GM18951 (cell line): Measurements from ENCODE around the gene SF3A2.

Experiments
- POLR2A ChIP-seq: IDR thresholded peaks from 4 replicates; pipeline ENCODE4 v1.6.1; 2011; ENCODE audit warnings: mild to moderate bottlenecking; ENCODE audit not compliant: insufficient read length, insufficient read depth; ENCODE audit errors: extremely low read depth
- in situ Hi-C: fragments of 300-500 bp; cut with MboI; formaldehyde crosslinking; loops from one replicate; pipeline ENCODE4 v1.12.0; 2022; ENCODE audit warnings: low sequenced_read_pairs, mixed read lengths, inconsistent platforms; ENCODE audit not compliant: unreplicated experiment

The SF3A2 gene

DNA sequence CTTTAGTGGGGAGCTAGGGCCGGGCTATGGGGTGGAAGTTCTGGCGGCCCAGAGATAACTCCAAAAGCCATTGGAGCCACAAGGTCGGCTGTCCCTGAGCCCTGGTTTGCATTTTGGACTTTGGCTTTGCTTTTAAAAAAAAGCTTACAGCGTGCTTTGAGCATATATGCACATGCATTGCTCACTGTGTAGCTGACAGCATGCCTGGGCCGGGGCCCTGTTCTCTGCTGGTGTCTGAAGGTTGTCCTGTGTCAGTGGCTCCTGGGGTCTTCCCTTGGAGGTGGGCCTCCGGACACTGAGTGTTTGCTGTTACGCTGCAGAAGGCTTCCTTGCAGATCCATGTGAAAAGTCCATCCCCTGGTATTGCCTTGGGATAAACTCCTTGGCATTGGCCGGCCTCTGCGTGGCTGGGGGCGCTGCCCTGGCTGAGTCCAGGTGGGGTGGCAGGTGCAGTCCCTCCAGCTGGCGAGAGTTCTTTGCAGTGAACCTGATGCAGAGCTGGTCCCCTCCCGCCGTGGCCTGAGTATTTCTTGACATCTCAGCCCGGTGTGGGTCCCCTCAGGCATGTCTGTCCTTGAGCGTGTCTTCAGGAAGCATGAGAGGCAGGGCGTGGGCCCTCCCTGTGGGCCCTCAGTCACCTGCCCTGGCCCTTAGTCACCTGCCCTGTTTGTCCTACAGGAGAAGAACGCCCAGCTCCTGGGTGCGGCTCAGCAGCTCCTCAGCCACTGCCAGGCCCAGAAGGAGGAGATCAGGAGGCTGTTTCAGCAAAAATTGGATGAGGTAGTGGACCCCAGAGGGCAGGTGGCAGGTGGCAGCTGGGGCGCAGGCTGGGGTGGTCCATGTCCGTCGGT lies 23.5 kb upstream of the SF3A2 start:
- in situ Hi-C loops = no loop called here
- no peak for TF ChIP-seq POLR2A

DNA sequence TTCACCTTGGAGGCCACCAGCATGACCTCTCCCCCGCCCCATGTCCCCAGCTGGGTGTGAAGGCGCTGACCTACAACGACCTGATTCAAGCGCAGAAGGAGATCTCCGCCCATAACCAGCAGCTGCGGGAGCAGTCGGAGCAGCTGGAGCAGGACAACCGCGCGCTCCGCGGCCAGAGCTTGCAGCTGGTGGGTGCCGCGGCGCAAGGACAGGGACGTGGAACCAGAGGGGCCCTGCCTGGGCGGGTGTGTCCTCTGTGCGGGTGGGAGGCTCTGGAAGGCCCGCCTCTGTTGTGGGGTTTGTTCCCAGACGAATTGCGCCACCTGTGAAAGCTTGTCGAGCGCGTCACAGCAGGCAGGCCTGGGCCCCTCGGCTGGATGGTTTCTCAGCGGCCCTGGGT lies 22.8 kb upstream of the SF3A2 start:
- in situ Hi-C loops = no loop called here
- no peak for TF ChIP-seq POLR2A

- in situ Hi-C loops = no loop called here
- TF ChIP-seq POLR2A = no peak
These were observed 22.4 kb upstream of the SF3A2 start for GRCh38 chr19:2214251-2214650.

- no peak for TF ChIP-seq POLR2A
- in situ Hi-C loops = no loop called here
These were observed 21.3 kb upstream of the SF3A2 start for GRCh38 chr19:2215281-2215751.

DNA sequence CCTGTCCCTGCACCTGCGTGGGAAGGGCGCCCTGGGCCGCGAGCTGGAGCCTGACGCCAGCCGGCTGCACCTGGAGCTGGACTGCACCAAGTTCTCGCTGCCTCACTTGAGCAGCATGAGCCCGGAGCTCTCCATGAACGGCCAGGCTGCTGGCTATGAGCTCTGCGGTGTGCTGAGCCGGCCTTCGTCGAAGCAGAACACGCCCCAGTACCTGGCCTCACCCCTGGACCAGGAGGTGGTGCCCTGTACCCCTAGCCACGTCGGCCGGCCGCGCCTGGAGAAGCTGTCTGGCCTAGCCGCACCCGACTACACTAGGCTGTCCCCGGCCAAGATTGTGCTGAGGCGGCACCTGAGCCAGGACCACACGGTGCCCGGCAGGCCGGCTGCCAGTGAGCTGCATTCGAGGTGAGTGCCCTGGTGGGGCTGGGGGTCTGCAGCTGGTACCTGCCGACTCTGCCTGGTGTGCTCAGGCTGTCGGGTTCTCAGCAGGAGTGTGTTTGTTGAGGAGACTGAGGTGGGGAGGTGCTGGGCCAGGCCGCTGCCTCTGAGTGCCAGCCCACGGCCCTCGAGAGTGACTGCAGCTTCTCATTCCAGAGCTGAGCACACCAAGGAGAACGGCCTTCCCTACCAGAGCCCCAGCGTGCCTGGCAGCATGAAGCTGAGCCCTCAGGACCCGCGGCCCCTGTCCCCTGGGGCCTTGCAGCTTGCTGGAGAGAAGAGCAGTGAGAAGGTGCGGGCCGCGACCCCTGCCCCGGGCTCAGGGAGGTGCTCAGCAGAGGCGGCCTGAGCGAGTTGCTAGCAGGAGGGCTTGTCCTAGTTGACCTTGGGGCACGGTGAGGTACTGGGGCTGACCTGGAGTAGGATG lies 20.0 kb upstream of the SF3A2 start:
- no peak for TF ChIP-seq POLR2A
- in situ Hi-C loops = no loop called here

- in situ Hi-C loops = no loop called here
- TF ChIP-seq POLR2A = no peak
These were observed 19.0 kb upstream of the SF3A2 start for GRCh38 chr19:2217591-2217990.

DNA sequence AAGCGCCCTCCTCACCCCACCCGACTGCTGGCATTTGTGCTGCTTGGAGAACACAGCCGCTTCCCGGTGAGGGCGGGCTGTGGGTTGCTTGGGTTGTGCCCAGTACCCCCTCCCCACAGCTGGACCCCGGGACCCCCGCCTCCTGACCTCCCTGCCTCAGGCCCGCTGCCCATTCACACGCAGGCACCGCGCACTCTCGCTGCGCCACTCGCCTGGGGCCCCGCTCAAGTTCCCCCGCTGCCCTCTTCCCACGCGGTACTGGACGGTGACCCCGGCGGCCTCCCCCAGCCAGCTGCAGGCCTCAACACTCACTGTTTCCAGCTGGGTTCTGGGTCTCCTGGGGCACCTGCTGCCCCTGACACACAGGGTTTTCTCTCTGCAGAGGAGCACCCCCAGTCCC lies 16.9 kb upstream of the SF3A2 start:
- no peak for TF ChIP-seq POLR2A
- in situ Hi-C loops = no loop called here

GRCh38 chr19:2221250-2221831 lies 15.3 kb upstream of the SF3A2 start:
- in situ Hi-C loops = no loop called here
- no peak for TF ChIP-seq POLR2A

- TF ChIP-seq POLR2A = no peak
- in situ Hi-C loops = no loop called here
These were observed 14.7 kb upstream of the SF3A2 start for GRCh38 chr19:2221918-2222317.

DNA sequence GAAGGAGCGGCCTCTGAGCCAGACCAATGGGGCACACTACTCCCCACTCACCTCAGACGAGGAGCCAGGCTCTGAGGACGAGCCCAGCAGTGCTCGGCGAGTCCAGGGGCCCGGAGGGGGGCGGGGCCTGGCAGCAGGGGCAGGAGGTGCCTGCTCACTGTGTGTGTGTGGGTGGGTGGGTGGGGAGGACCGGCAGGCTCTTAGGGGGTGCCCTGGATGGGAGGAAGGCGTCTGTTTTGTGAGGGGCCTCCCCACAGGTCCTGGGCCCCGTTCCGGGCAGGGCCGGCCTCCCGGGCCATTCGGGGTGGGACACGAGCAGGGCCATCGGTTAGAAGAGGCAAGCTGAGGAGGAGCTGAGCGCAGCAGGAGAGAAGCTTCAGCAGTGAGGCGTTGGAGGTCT lies 13.2 kb upstream of the SF3A2 start:
- in situ Hi-C loops = no loop called here
- TF ChIP-seq POLR2A = no peak

- in situ Hi-C loops = no loop called here
- no peak for TF ChIP-seq POLR2A
These were observed 12.7 kb upstream of the SF3A2 start for GRCh38 chr19:2223959-2224358.

DNA sequence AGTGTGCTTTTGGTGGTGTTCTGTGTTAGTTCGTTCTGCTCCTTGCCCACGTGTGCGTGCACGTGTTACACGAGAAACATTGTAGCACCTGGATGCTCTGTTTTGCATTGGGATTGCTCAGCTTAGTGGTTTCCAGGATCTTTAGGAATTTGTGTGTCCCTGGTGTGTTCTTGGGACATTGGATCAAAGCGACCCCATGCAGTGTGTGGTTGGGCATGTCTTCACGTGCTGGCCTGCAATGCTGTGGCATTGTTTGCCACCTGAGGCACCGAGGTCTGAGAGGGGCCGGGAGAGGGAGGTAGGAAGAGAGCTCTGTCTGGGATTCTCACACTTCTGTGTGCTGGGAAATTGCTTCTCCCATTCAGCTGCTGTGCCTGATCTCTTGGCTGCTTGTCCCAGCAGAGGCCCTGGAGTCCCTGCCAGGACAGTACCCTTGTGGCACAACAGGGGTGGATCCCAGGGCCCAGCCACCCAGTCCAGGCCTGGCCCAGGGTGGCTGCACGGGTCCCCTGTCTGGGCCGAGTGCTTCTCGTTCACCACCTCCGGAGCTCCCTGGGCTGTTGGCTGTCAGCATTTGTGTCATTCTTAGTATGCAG lies 11.8 kb upstream of the SF3A2 start:
- in situ Hi-C loops = no loop called here
- no peak for TF ChIP-seq POLR2A
